ENCODE measurements around the gene VPS45. TPM values are rescaled to one million over a fixed set of nuclear protein-coding genes. Genes with fewer than 3 reads are reported as not detected.

The VPS45 gene
- total and polyA plus RNA-seq, 2 of the 8 experiments (the other 6 are each of a cell fraction or from before 2014, with no cell fraction given) = 19.1 to 27.6 TPM

DNA sequence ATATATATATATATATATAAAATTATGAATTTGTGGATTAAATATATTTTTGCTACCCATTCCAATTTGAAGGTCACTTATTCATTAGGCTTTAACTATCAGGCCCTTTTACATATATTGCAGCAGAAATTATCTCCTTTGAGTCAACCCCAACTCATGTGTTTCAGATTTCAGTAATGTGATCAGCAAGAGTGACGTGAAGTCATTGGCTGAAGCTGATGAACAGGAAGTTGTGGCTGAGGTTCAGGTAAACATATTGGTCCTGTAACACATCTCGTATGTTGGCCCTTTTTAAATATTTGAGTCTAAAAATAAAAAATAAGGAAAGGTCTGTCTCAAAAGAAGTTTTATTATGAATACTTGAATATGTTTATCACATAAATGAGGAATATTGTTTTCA lies 8.5 kb downstream of the VPS45 start:
- no peak for TF ChIP-seq JUN (IDR thresholded peaks at IDR 0.05; ENCODE audit: low read depth, low read length)
- no peak overlapping the region for H3K23ac ChIP-seq (ENCODE audit: insufficient read length)
- no peak overlapping the region for H2AK5ac ChIP-seq (ENCODE audit: low read depth, low read length)
- no peak overlapping the region for H2BK15ac ChIP-seq (ENCODE audit: low read length)
- no peak overlapping the region for H4K91ac ChIP-seq (replicated peaks; ENCODE audit: insufficient read length, low read length)
- ChIA-PET POLR2A (ENCODE audit: partially characterized antibody) (no interaction called here), CTCF (ENCODE audit: partially characterized antibody) (interaction anchor here (1.0 kb wide), 1 partner anchor 93 kb away, joined by 3 read pairs; no protein-coding TSS in a partner anchor)
- no peak overlapping the region for H2BK5ac ChIP-seq (ENCODE audit: low read depth, low read length)
- H3K23me2 ChIP-seq (ENCODE audit: low read depth, low read length) = no peaks in the 10 kb centered on the region
- H3K4me3 ChIP-seq (ENCODE audit: extremely low read depth in 1 of 4, insufficient read depth in 2 of 4, low read depth in 3 of 4, low read length in 4 of 4) = no peak overlapping the region
- H3K14ac ChIP-seq (ENCODE audit: insufficient read length) = no peak overlapping the region
- no peak overlapping the region for H3K27ac ChIP-seq (ENCODE audit: low read depth, low read length)
- no peak overlapping the region for H3K56ac ChIP-seq (replicated peaks; ENCODE audit: insufficient read length, low read depth, low read length)
- H2BK120ac ChIP-seq (replicated peaks; ENCODE audit: low read depth, low read length) = no peak overlapping the region
- H3K9me3 ChIP-seq (ENCODE audit: insufficient read depth in 2 of 2, low read depth in 1 of 2, low read length in 1 of 2) = no peaks in the 10 kb centered on the region
- no peaks in the 10 kb centered on the region for H3K79me1 ChIP-seq (ENCODE audit: low read depth, low read length)
- no peaks in the 10 kb centered on the region for H3K27me3 ChIP-seq (replicated peaks in 1 of 4; ENCODE audit: control insufficient read depth in 3 of 4, extremely low read depth in 1 of 4, insufficient read depth in 3 of 4, low read length in 3 of 4)
- no peaks in the 10 kb centered on the region for H4K20me1 ChIP-seq (replicated peaks in 1 of 2; ENCODE audit: control insufficient read depth in 1 of 2, insufficient read depth in 2 of 2, low read length in 2 of 2)
- no peak overlapping the region for H4K8ac ChIP-seq (ENCODE audit: extremely low read depth, insufficient read depth, low read length)
- DNase-seq (ENCODE audit: low read depth in 1 of 2, low spot score in 2 of 2) (no peak), FAIRE-seq (no peak)
- no peak overlapping the region for H2BK20ac ChIP-seq (ENCODE audit: low read length)
- H3K4ac ChIP-seq (replicated peaks; ENCODE audit: insufficient read length, low read depth, low read length) = no peak overlapping the region
- WGBS, 2 experiments (ENCODE audit: extremely low coverage in 1 of 2, insufficient coverage in 1 of 2, insufficient read length in 1 of 2, insufficient replicate concordance in 2 of 2, low coverage in 1 of 2, low lambda C conversion rate in 2 of 2, missing lambda C conversion rate in 1 of 2) = 86% methylated on average over 2 of the region's 2 CpGs; no CpG with 5 or more reads in 1 of the 2 experiments
- no peak overlapping the region for H3K9ac ChIP-seq (replicated peaks in 1 of 4; ENCODE audit: extremely low read depth in 1 of 4, low read depth in 3 of 4, low read length in 3 of 4)
- H3K36me3 ChIP-seq (ENCODE audit: control insufficient read depth in 2 of 4, insufficient read depth in 4 of 4, low read length in 3 of 4) = peaks cover 2 to 33% (median 9%) of the 10 kb centered on the region in 4 experiments; a peak in 6 of 8 replicates
- H3K18ac ChIP-seq (ENCODE audit: extremely low read depth, low read length) = no peak overlapping the region
- no peak overlapping the region for H3K4me2 ChIP-seq (ENCODE audit: insufficient read depth in 1 of 2, low read depth in 2 of 2, low read length in 2 of 2)
- no peak overlapping the region for H2AFZ ChIP-seq (ENCODE audit: low read length)
- H2BK12ac ChIP-seq (ENCODE audit: low read depth, low read length) = no peak overlapping the region
- H3K79me2 ChIP-seq (ENCODE audit: control insufficient read depth in 1 of 2, insufficient read depth in 2 of 2, low read length in 2 of 2) = no peaks in the 10 kb centered on the region
- no peak overlapping the region for H4K5ac ChIP-seq (ENCODE audit: insufficient read length, low read depth, low read length)
- H3K4me1 ChIP-seq (replicated peaks in 1 of 4; ENCODE audit: control insufficient read depth in 3 of 4, insufficient read depth in 4 of 4, low read length in 3 of 4) = no peaks in the 10 kb centered on the region

Data from H1 (cell line).